ENCODE results near the gene DCP1A. TPM values are rescaled to one million over a fixed set of nuclear protein-coding genes. Genes with fewer than 3 reads are reported as not detected.
"Not testable (repeated sequence)": the region's sequence is repeated elsewhere in the genome, so short reads cannot be mapped to it uniquely, and the experiment has no call there.

DCP1A gene
- total RNA-seq, 1 donor from 2014 or later: 22.8 TPM

DNA sequence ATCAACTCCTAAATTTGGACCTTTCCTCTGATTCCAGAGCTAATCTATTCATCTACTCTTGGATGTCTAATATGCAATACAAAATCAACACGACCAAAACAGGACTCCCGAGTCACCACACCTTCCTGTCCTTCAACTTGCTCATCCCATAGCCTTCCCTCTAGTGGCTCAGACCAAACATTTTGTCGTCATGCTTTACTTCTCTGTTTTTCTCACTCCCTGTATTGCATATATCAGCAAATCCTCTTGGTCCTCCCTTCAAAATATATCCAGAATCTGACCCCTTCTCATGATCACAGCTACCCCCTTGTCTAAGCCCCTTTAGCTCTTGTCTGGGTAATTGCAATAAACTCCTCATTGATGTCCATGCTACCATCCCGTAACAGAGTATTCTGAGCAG lies 30.5 kb upstream of the DCP1A start:
- no peaks in the 10 kb centered on the region for H3K36me3 ChIP-seq
- H3K27ac ChIP-seq: no peak overlapping the region
- DNase-seq: no peak
- H3K27me3 ChIP-seq: no peaks in the 10 kb centered on the region
- H3K4me1 ChIP-seq: no peaks in the 10 kb centered on the region
- H3K4me3 ChIP-seq: no peak overlapping the region
- no peak for ATAC-seq
- TF ChIP-seq CTCF (IDR thresholded peaks at IDR 0.05): no peak
- intact Hi-C loops (cut with DNase I): no loop called here
- H3K9me3 ChIP-seq: no peaks in the 10 kb centered on the region

DNA sequence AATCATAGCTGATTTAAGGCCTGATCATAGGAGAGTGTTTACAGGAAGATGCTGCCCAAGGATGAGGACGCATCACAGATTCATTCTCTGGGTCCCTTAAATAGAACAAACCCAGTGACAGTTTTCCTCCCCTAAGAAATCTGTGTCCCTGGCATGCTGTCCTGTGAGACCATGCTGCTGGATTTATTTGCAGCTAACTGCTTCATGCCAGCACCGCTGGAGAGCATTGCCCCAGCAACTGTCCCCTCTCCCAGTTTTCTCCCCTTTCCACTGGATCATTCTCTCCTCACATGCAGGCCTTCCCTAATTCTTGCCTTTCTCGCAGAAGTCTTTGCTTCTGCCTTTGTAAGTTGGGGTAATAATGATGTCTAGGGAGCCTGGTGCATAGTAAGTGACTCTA lies 29.3 kb upstream of the DCP1A start:
- H3K27ac ChIP-seq: no peak overlapping the region
- H3K4me3 ChIP-seq: no peak overlapping the region
- H3K4me1 ChIP-seq: no peaks in the 10 kb centered on the region
- DNase-seq: no peak
- H3K27me3 ChIP-seq: no peaks in the 10 kb centered on the region
- H3K9me3 ChIP-seq: no peaks in the 10 kb centered on the region
- TF ChIP-seq CTCF (IDR thresholded peaks at IDR 0.05): no peak
- H3K36me3 ChIP-seq: no peaks in the 10 kb centered on the region
- intact Hi-C loops (cut with DNase I): no loop called here
- no peak for ATAC-seq

DNA sequence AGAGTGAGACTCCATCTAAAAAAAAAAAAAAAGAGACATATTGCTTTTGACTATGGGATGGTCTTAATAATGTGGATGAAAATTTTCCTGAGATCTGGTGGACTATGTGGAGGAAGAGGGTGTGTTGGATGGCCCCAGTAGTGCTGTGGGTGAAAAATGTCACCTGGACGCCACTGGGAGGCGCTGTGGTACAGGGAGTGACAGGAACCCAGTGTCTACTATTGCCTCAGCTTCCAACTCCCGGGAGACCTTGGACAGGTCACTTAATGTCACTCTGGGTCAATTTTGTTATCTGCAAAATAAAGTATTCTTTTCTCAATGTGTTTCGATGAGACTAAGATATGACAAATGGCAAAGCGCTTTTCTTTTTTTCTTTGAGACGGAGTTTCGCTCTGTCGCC lies 27.7 kb upstream of the DCP1A start:
- Histone ChIP-seq H3K36me3 (no peaks in the 10 kb centered on the region), H3K9me3 (no peaks in the 10 kb centered on the region), H3K27ac (no peak overlapping the region), H3K27me3 (no peaks in the 10 kb centered on the region), H3K4me1 (no peaks in the 10 kb centered on the region), H3K4me3 (no peak overlapping the region)
- intact Hi-C loops (cut with DNase I): no loop called here
- peak; percentile 79 for TF ChIP-seq CTCF (IDR thresholded peaks at IDR 0.05)
- peak; percentile 88 for DNase-seq
- peak; percentile 99 for ATAC-seq

DNA sequence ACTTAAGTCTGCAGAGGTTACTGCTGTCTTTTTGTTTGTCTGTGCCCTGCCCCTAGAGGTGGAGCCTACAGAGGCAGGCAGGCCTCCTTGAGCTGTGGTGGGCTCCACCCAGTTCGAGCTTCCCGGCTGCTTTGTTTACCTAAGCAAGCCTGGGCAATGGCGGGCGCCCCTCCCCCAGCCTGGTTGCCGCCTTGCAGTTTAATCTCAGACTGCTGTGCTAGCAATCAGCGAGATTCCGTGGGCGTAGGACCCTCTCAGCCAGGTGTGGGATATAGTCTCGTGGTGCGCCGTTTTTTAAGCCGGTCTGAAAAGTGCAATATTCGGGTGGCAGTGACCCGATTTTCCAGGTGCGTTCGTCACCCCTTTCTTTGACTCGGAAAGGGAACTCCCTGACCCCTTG lies 23.4 kb upstream of the DCP1A start:
- H3K4me1 ChIP-seq; intact Hi-C loops (cut with DNase I); H3K27me3 ChIP-seq; H3K36me3 ChIP-seq; H3K4me3 ChIP-seq; ATAC-seq; H3K27ac ChIP-seq; DNase-seq; H3K9me3 ChIP-seq: not testable (repeated sequence)

DNA sequence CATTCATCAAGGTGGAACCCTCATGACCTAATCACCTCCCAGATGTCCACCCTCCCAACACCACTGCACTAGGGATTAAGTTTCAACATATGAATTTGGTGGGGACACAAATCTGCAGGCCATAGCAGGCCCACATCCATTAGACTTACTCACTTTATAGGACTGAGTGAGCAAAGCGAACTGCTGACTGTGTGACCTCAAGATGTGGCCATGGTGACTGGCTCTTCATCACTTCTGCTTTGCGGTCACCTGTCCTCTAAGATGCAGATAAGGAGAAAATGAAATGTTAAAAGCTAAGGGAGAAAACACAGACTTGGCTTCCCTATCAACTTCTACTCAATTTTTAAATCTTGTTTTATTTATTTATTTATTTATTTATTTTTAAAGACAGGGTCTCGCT lies 14.5 kb upstream of the DCP1A start:
- H3K4me1 ChIP-seq: no peaks in the 10 kb centered on the region
- no peak overlapping the region for H3K4me3 ChIP-seq
- TF ChIP-seq CTCF (IDR thresholded peaks at IDR 0.05): no peak
- H3K36me3 ChIP-seq: no peaks in the 10 kb centered on the region
- DNase-seq (no peak), ATAC-seq (no peak)
- H3K27me3 ChIP-seq: no peaks in the 10 kb centered on the region
- no peak overlapping the region for H3K27ac ChIP-seq
- intact Hi-C loops (cut with DNase I): no loop called here
- H3K9me3 ChIP-seq: no peaks in the 10 kb centered on the region

- H3K27me3 ChIP-seq: no peaks in the 10 kb centered on the region
Observed at GRCh38 chr3:53357458-53357857, 10.1 kb upstream of the DCP1A start.

More at GRCh38 chr3:53357458-53357857, 10.1 kb upstream of the DCP1A start:
- intact Hi-C loops (cut with DNase I): no loop called here
- DNase-seq: no peak
- H3K27ac ChIP-seq: no peak overlapping the region
- ATAC-seq: no peak
- H3K36me3 ChIP-seq: no peaks in the 10 kb centered on the region
- no peak for TF ChIP-seq CTCF (IDR thresholded peaks at IDR 0.05)
- no peaks in the 10 kb centered on the region for H3K4me1 ChIP-seq
- H3K9me3 ChIP-seq: no peaks in the 10 kb centered on the region
- no peak overlapping the region for H3K4me3 ChIP-seq

All from upper lobe of right lung (tissue), 1 donor.